ENCODE results near the gene CXCL11.
"Not testable (repeated sequence)": the region's sequence is repeated elsewhere in the genome, so short reads cannot be mapped to it uniquely, and the experiment has no call there.

Gene CXCL11

DNA sequence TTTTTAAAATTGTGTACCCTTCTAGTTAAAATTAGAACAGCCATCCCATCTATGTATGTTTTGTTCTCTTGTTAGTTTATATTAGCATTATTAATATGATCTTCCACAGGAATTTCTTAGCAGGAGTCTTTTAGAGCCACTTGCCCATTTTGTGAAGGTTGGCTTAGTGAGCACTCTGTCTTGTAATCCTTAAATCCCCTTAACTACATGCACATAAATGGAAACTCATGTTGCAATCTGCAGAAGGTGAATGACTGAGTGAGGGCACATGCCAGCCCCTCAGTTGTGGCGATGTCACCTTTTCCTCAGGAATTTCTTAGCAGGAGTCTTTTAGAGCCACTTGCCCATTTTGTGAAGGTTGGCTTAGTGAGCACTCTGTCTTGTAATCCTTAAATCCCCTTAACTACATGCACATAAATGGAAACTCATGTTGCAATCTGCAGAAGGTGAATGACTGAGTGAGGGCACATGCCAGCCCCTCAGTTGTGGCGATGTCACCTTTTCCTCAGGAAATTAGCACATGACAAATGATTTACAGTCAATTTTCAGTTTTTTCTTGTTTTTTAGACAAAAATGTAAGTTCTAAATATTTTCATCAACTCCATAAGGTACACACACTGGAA is 37.2 kb downstream of the CXCL11 start:
- DNase-seq: not testable (repeated sequence)

DNA sequence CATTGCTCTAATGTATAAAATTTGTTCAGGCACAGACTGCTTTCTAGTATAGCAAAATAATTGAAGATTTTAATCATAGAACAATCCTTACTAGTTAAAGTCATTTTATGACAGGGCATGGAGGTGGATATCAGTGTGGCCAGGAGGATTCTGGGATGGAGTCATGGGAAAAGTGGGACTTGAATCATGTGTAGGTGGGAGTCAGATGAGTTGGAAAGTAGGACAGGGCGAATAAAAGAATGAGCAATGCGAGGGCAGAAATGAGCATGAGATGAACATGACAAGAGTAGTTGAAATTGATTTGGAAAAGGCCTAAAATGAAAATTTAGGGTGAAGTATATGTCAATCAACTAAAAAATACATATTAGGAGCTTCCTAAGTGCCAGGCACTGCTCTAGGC is 37.9 kb downstream of the CXCL11 start:
- no peak for DNase-seq

GRCh38 chr4:75997081-75997480 is 38.8 kb downstream of the CXCL11 start:
- DNase-seq: no peak

GRCh38 chr4:75995727-75996126 is 40.1 kb downstream of the CXCL11 start:
- DNase-seq: peak; percentile 3

DNA sequence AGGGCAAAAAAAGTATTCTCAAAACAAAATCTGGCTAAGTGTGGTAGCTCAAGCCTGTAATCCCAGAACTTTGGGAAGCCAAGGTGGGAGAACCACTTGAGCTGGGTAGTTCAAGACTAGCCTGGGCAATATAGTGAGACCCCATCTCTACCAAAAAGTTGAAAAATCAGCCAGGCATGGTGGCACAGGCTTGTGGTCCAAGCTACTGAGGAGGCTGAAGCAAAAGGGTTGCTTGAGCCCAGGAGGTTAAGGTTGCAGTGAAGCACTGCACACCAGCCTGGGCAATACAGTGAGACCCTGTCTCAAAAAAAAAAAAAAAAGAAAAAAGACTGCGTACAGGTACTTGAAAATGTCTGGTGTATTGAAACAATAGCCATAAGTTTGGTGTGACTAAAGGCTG is 43.4 kb downstream of the CXCL11 start:
- DNase-seq: no peak

GRCh38 chr4:75989846-75990528 is 45.9 kb downstream of the CXCL11 start:
- DNase-seq: no peak

DNA sequence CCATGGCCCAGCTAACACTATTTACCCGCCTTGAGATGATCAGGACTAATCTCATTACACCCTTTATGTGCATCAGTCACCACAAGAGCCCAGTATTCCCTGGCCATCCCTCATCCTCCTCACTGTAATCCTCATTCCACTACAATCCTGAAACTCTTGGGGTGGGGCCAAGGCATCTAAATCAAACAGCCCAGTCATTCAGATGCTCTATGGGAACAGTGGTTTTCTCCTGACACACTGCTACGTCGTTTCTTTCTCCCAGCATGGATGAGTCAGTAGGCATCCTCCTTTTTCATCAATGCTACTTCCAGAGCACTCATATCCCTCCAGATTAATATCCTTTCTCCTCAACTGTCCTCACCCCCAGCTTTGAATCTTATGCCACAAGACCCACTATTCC is 50.8 kb downstream of the CXCL11 start:
- no peak for DNase-seq

All from GDM1 (cell line).